IMR-90 (cell line): Measurements from ENCODE around the gene PLB1. TPM values are rescaled to one million over a fixed set of nuclear protein-coding genes. Genes with fewer than 3 reads are reported as not detected.

ENCODE experiments used
- ATAC-seq: fragments of 200-7000 bp; cut with Tn5 transposase; 2 replicates; pipeline ENCODE4 v1.9.1; 2020; ENCODE audit warnings: low read depth, mild to moderate bottlenecking, moderate library complexity
- BruUV-seq: library from RNA; stranded (reverse); fragments of 400-500 nt; replicated peaks from 2 replicates; lab custom pipeline; 2021; lab: Mats Ljungman, UMichigan
- CTCF ChIA-PET: fragments of 300-600 bp; formaldehyde crosslinking; extraction: SDS; loops from one replicate; lab custom pipeline; 2021; ENCODE audit warnings: antibody characterized with exemption; lab: Yijun Ruan, JAX
- POLR2A ChIA-PET: fragments of 300-600 bp; sonication (Branson Sonifier 250); formaldehyde crosslinking; loops from one replicate; lab custom pipeline; 2022; ENCODE audit warnings: antibody characterized with exemption; ENCODE audit not compliant: unreplicated experiment; lab: Charles Lee
- DNase-seq: peaks from one replicate; pipeline ENCODE4 v3.0.0; 2013
- H2AFZ ChIP-seq: replicated peaks from 2 replicates; pipeline ENCODE3; 2013; ENCODE audit warnings: low read length, mild to moderate bottlenecking; ENCODE audit not compliant: poor library complexity
- H2AK5ac ChIP-seq: 2 replicates; pipeline ENCODE4 v1.6.1; 2013; ENCODE audit warnings: low read depth, low read length, inconsistent platforms
- H2AK9ac ChIP-seq: replicated peaks from 2 replicates; pipeline ENCODE3; 2013; ENCODE audit warnings: mild to moderate bottlenecking, low read depth, low read length, moderate library complexity; ENCODE audit not compliant: poor library complexity
- H2BK120ac ChIP-seq: 2 replicates; pipeline ENCODE4 v1.6.1; 2013; ENCODE audit warnings: low read depth, low read length, inconsistent platforms
- H2BK15ac ChIP-seq: 3 replicates; pipeline ENCODE4 v1.6.1; 2013; ENCODE audit warnings: low read depth, low read length, inconsistent platforms
- H2BK20ac ChIP-seq: 2 replicates; pipeline ENCODE4 v1.6.1; 2013; ENCODE audit warnings: low read depth, mild to moderate bottlenecking, inconsistent platforms, low read length, moderate library complexity
- H2BK5ac ChIP-seq: 2 replicates; pipeline ENCODE4 v1.6.1; 2013; ENCODE audit warnings: mild to moderate bottlenecking, low read depth, low read length, inconsistent platforms; ENCODE audit not compliant: poor library complexity, severe bottlenecking
- H3K14ac ChIP-seq: replicated peaks from 2 replicates; pipeline ENCODE4 v1.6.1; 2013; ENCODE audit warnings: low read depth, low read length, inconsistent platforms
- H3K18ac ChIP-seq: 2 replicates; pipeline ENCODE4 v1.6.1; 2013; ENCODE audit warnings: low read depth, low read length, control low read depth
- H3K23ac ChIP-seq: 2 replicates; pipeline ENCODE4 v1.6.1; 2013; ENCODE audit warnings: low read depth, low read length, inconsistent platforms
- H3K27ac ChIP-seq: 2 replicates; pipeline ENCODE4 v1.5.1; 2013; ENCODE audit warnings: mild to moderate bottlenecking, control low read depth, low read length; ENCODE audit not compliant: insufficient read depth
- H3K27me3 ChIP-seq: 2 replicates; pipeline ENCODE4 v1.6.1; 2013; ENCODE audit warnings: low read length; ENCODE audit not compliant: control insufficient read depth, insufficient read depth
- H3K36me3 ChIP-seq: 2 replicates; pipeline ENCODE4 v1.6.1; 2013; ENCODE audit warnings: low read length, mixed read lengths; ENCODE audit not compliant: control insufficient read depth, insufficient read depth
- H3K4ac ChIP-seq: 2 replicates; pipeline ENCODE4 v1.6.1; 2013; ENCODE audit warnings: low read depth, low read length, inconsistent platforms
- H3K4me1 ChIP-seq: 2 replicates; pipeline ENCODE4 v1.6.1; 2013; ENCODE audit warnings: low read length, mixed read lengths; ENCODE audit not compliant: control insufficient read depth, insufficient read depth
- H3K4me2 ChIP-seq: 2 replicates; pipeline ENCODE4 v1.6.1; 2013; ENCODE audit warnings: low read depth, mild to moderate bottlenecking, control low read depth, low read length, moderate library complexity
- H3K4me3 ChIP-seq: 2 replicates; pipeline ENCODE4 v1.5.1; 2013; ENCODE audit warnings: low read depth, mild to moderate bottlenecking, control low read depth, low read length, moderate library complexity; ENCODE audit not compliant: insufficient read depth
- H3K56ac ChIP-seq: 2 replicates; pipeline ENCODE4 v1.6.1; 2013; ENCODE audit warnings: low read length, inconsistent platforms; ENCODE audit not compliant: insufficient read depth; ENCODE audit errors: extremely low read depth
- H3K79me1 ChIP-seq, 2 experiments: 2 replicates each; pipeline ENCODE4 v1.6.1; 2013; ENCODE audit warnings: low read length in 2 of 2, inconsistent platforms in 1 of 2, low read depth in 1 of 2
- H3K9ac ChIP-seq: 2 replicates; pipeline ENCODE4 v1.6.1; 2013; ENCODE audit warnings: low read depth, low read length, control low read depth
- H3K9me1 ChIP-seq: 2 replicates; pipeline ENCODE4 v1.6.1; 2013; ENCODE audit warnings: low read length, inconsistent platforms; ENCODE audit not compliant: insufficient read depth
- H3K9me3 ChIP-seq: 2 replicates; pipeline ENCODE4 v1.6.1; 2013; ENCODE audit warnings: low read length; ENCODE audit not compliant: control insufficient read depth, insufficient read depth
- H4K20me1 ChIP-seq: 2 replicates; pipeline ENCODE4 v1.6.1; 2013; ENCODE audit warnings: low read length, inconsistent platforms; ENCODE audit not compliant: insufficient read depth
- H4K5ac ChIP-seq: 2 replicates; pipeline ENCODE4 v1.6.1; 2013; ENCODE audit warnings: mild to moderate bottlenecking, low read depth, low read length, control low read depth
- H4K8ac ChIP-seq, 2 experiments: 2 replicates each; pipeline ENCODE4 v1.6.1; 2013; ENCODE audit warnings: low read depth in 2 of 2, low read length in 2 of 2, control low read depth in 1 of 2, inconsistent platforms in 1 of 2
- H4K91ac ChIP-seq: 2 replicates; pipeline ENCODE4 v1.6.1; 2013; ENCODE audit warnings: low read depth, low read length, inconsistent platforms; ENCODE audit not compliant: insufficient read depth
- CEBPB ChIP-seq: IDR thresholded peaks from 2 replicates; pipeline ENCODE4 v1.6.1; 2012; ENCODE audit warnings: low read depth, low read length, improper control_type of control experiment
- CTCF ChIP-seq: conservative IDR thresholded peaks from 2 replicates; pipeline ENCODE4 v1.5.1; 2012; ENCODE audit warnings: mild to moderate bottlenecking, low read depth, low read length, improper control_type of control experiment
- ELK1 ChIP-seq: fragments of 150-350 bp; IDR thresholded peaks from 2 replicates; pipeline ENCODE4 v1.6.1; 2016; ENCODE audit warnings: low read depth, mild to moderate bottlenecking, low read length, moderate library complexity, borderline replicate concordance
- FOS ChIP-seq: fragments of 150-350 bp; IDR thresholded peaks from 2 replicates; pipeline ENCODE4 v1.6.1; 2016; ENCODE audit warnings: low read depth, low read length
- MAZ ChIP-seq: IDR thresholded peaks from 2 replicates; pipeline ENCODE4 v1.6.1; 2012; ENCODE audit warnings: low read depth, mild to moderate bottlenecking, low read length, improper control_type of control experiment, moderate library complexity, borderline replicate concordance
- MXI1 ChIP-seq: IDR thresholded peaks from 2 replicates; pipeline ENCODE4 v1.6.1; 2012; ENCODE audit warnings: low read depth, mild to moderate bottlenecking, low read length, moderate library complexity, borderline replicate concordance
- NFE2L2 ChIP-seq: fragments of 150-350 bp; IDR thresholded peaks from 2 replicates; pipeline ENCODE4 v1.6.1; 2016; ENCODE audit warnings: low read depth, mild to moderate bottlenecking, low read length
- POLR2A ChIP-seq: IDR thresholded peaks from 2 replicates; pipeline ENCODE4 v1.6.1; 2012; ENCODE audit warnings: mild to moderate bottlenecking, low read depth, low read length
- RAD21 ChIP-seq: IDR thresholded peaks from 2 replicates; pipeline ENCODE4 v1.6.1; 2012; ENCODE audit warnings: low read length, improper control_type of control experiment
- RFX5 ChIP-seq: IDR thresholded peaks from 2 replicates; pipeline ENCODE4 v1.8.0; 2012; ENCODE audit warnings: low read depth, mild to moderate bottlenecking, low read length, moderate library complexity
- SMC3 ChIP-seq: fragments of 150-350 bp; IDR thresholded peaks from 2 replicates; pipeline ENCODE4 v1.6.1; 2016; ENCODE audit warnings: low read depth, mild to moderate bottlenecking, antibody characterized with exemption, low read length, moderate library complexity
- WGBS, 2 experiments: methylation state at CpG; one replicate each; pipeline versions ENCODE4 v1.1.5 to v1.1.7; 2013; ENCODE audit warnings: missing lambda C conversion rate in 2 of 2; ENCODE audit not compliant: insufficient read length in 1 of 2; ENCODE audit errors: extremely low coverage in 2 of 2; 5-methylcytosine and 5-hydroxymethylcytosine counted together
- dilution Hi-C: fragments of 300-500 bp; cut with HindIII; formaldehyde crosslinking; loops from one replicate; pipeline ENCODE4 v1.14.3; 2018; ENCODE audit warnings: low sequenced_read_pairs; ENCODE audit not compliant: unreplicated experiment
- in situ Hi-C: fragments of 300-500 bp; cut with MboI; formaldehyde crosslinking; loops from 3 replicates; pipeline ENCODE4 v1.14.3; 2019; ENCODE audit warnings: low sequenced_read_pairs, inconsistent platforms, mixed read lengths
- intact Hi-C: fragments of 100-400 bp; cut with micrococcal nuclease; formaldehyde crosslinking; loops from 2 replicates; pipeline ENCODE4 v1.10.0; 2022
- polyA plus RNA-seq, 3 experiments: library from polyadenylated mRNA; depleted of rRNA; stranded (reverse); fragments of >200 nt; gene quantifications; 2 replicates each; pipeline ENCODE4 v1.2.3, GENCODE V29; 2012; ENCODE audit warnings: low replicate concordance in 1 of 3
- total RNA-seq: library from RNA; depleted of rRNA; stranded (reverse); fragments of >200 nt; gene quantifications from 2 replicates; pipeline ENCODE4 v1.2.3, GENCODE V29; 2012

The PLB1 gene
- total and polyA plus RNA-seq, 2 of the 4 experiments (the other 2 are of a cell fraction), result 0.74 to 0.90 TPM

GRCh38 chr2:28538134-28538533 lies 42.3 kb downstream of the PLB1 start:
- Histone ChIP-seq H3K27ac (no peak overlapping the region), H2BK15ac (no peak overlapping the region), H2AFZ (no peak overlapping the region), H2BK120ac (no peak overlapping the region), H4K20me1 (no peaks in the 10 kb centered on the region), H3K9me3 (no peaks in the 10 kb centered on the region), H3K4me2 (no peak overlapping the region), H4K5ac (no peak overlapping the region), H3K14ac (no peak overlapping the region), H3K79me1 (no peaks in the 10 kb centered on the region), H3K56ac (no peak overlapping the region), H2AK9ac (no peak overlapping the region), H3K36me3 (no peaks in the 10 kb centered on the region), H3K9me1 (no peaks in the 10 kb centered on the region), H2BK20ac (no peak overlapping the region), H4K8ac (no peak overlapping the region), H3K4me3 (no peak overlapping the region), H4K91ac (no peak overlapping the region), H3K4ac (no peak overlapping the region), H3K23ac (no peak overlapping the region), H3K18ac (no peak overlapping the region), H2BK5ac (no peak overlapping the region), H3K4me1 (no peaks in the 10 kb centered on the region), H3K27me3 (peaks cover 53% of the 10 kb centered on the region), H2AK5ac (no peak overlapping the region), H3K9ac (no peak overlapping the region)
- DNase-seq (no peak), ATAC-seq (no peak)
- BruUV-seq, result no TSS peak
- dilution Hi-C loops (no loop called here), in situ Hi-C loops (no loop called here), intact Hi-C loops (no loop called here)
- no CpG with 5 or more reads among the region's 9 CpGs for WGBS, 2 experiments
- CTCF ChIA-PET, result no interaction called here
- POLR2A ChIA-PET, result no interaction called here
- TF ChIP-seq CEBPB (no peak), RAD21 (no peak), FOS (no peak), RFX5 (no peak), CTCF (no peak), MXI1 (no peak), ELK1 (no peak), NFE2L2 (no peak), POLR2A (no peak), SMC3 (no peak), MAZ (no peak)
